Endothelial cell of umbilical vein (primary cell): ENCODE measurements around the gene HS6ST2. TPM values are rescaled to one million over a fixed set of nuclear protein-coding genes. Genes with fewer than 3 reads are reported as not detected.

Experiments used
- BruUV-seq: library from RNA; stranded (reverse); fragments of 400-500 nt; replicated peaks from 2 replicates; lab custom pipeline; 2021; lab: Mats Ljungman, UMichigan
- CTCF ChIA-PET: fragments of 300-600, 350-600 bp; sonication (Branson Sonifier 250); formaldehyde crosslinking; loops from one replicate; lab custom pipeline; 2021; ENCODE audit warnings: antibody characterized with exemption, inconsistent platforms; lab: Charles Lee
- POLR2A ChIA-PET: fragments of 300-600, 350-600 bp; sonication (Branson Sonifier 250); formaldehyde crosslinking; loops from one replicate; lab custom pipeline; 2021; ENCODE audit warnings: antibody characterized with exemption, inconsistent platforms; lab: Charles Lee
- DNase-seq: peaks from one replicate; pipeline ENCODE4 v3.0.0-alpha.2; 2011; ENCODE audit warnings: low read depth, low spot score
- FAIRE-seq: peaks from 2 replicates; lab custom pipeline; 2011; peaks lifted over from hg19 to GRCh38; lab: Jason Lieb, UNC
- H2AFZ ChIP-seq: 2 replicates; pipeline ENCODE4 v1.6.0; 2012; ENCODE audit warnings: low read depth, low read length, control low read depth, inconsistent platforms
- H3K27ac ChIP-seq: 2 replicates; pipeline ENCODE4 v1.5.1; 2011; ENCODE audit warnings: low read depth, mild to moderate bottlenecking, control low read depth, low read length, moderate library complexity; ENCODE audit not compliant: insufficient read depth
- H3K27me3 ChIP-seq, 2 experiments: 2 replicates each; pipeline versions ENCODE4 v1.6.0 to v1.6.1; 2011; ENCODE audit warnings: low read length in 2 of 2, mixed read lengths in 1 of 2; ENCODE audit not compliant: control insufficient read depth in 2 of 2, insufficient read depth in 2 of 2
- H3K36me3 ChIP-seq, 2 experiments: 2 replicates in 1 of 2; 3 replicates in 1 of 2; pipeline ENCODE4 v1.5.1; 2011; ENCODE audit warnings: low read length in 2 of 2, mild to moderate bottlenecking in 1 of 2, moderate library complexity in 1 of 2; ENCODE audit not compliant: control insufficient read depth in 2 of 2, insufficient read depth in 2 of 2; ENCODE audit errors: extremely low read depth in 1 of 2
- H3K4me1 ChIP-seq: 3 replicates; pipeline ENCODE4 v1.5.1; 2011; ENCODE audit warnings: mild to moderate bottlenecking, low read length; ENCODE audit not compliant: control insufficient read depth, insufficient read depth; ENCODE audit errors: extremely low read depth
- H3K4me2 ChIP-seq: 2 replicates; pipeline ENCODE4 v1.6.1; 2011; ENCODE audit warnings: low read length, control low read depth, mixed read lengths; ENCODE audit not compliant: insufficient read depth
- H3K4me3 ChIP-seq, 3 experiments: fragments of 200-600 bp in 1 of 3; sonication (generic), shearing (Covaris generic) in 1 of 3; replicated peaks in 1 of 3; 2 replicates each; pipeline ENCODE4 v1.5.1; 2011 to 2016; ENCODE audit warnings: control low read depth in 3 of 3, low read length in 3 of 3, mild to moderate bottlenecking in 2 of 3, inconsistent platforms in 1 of 3, low read depth in 1 of 3, moderate library complexity in 1 of 3; ENCODE audit not compliant: insufficient read depth in 1 of 3
- H3K79me2 ChIP-seq: 2 replicates; pipeline ENCODE4 v1.6.0; 2012; ENCODE audit warnings: low read length, inconsistent platforms; ENCODE audit not compliant: control insufficient read depth, insufficient read depth
- H3K9ac ChIP-seq: replicated peaks from 2 replicates; pipeline ENCODE3; 2011; ENCODE audit warnings: low read length, control low read depth; ENCODE audit not compliant: insufficient read depth; ENCODE audit errors: extremely low read depth
- H3K9me1 ChIP-seq: replicated peaks from 3 replicates; pipeline ENCODE4 v1.6.0; 2011; ENCODE audit warnings: mild to moderate bottlenecking, low read length; ENCODE audit not compliant: control insufficient read depth, insufficient read depth; ENCODE audit errors: extremely low read depth
- H3K9me3 ChIP-seq: replicated peaks from 2 replicates; pipeline ENCODE4 v1.5.1; 2012; ENCODE audit warnings: low read length, inconsistent platforms; ENCODE audit not compliant: control insufficient read depth, insufficient read depth
- H4K20me1 ChIP-seq: replicated peaks from 2 replicates; pipeline ENCODE3; 2011; ENCODE audit warnings: mild to moderate bottlenecking, low read length; ENCODE audit not compliant: control insufficient read depth, insufficient read depth; ENCODE audit errors: extremely low read depth
- CTCF ChIP-seq, 2 donors: IDR thresholded peaks; 1 replicate in 1 of 2; 2 replicates in 1 of 2; pipeline ENCODE4 v1.5.1; 2011; ENCODE audit warnings: low read length in 2 of 2, mild to moderate bottlenecking in 2 of 2, moderate library complexity in 2 of 2, control low read depth in 1 of 2, inconsistent platforms in 1 of 2, low read depth in 1 of 2; ENCODE audit not compliant: insufficient read depth in 1 of 2; ENCODE audit errors: extremely low read depth in 1 of 2
- JUN ChIP-seq: IDR thresholded peaks from 2 replicates; pipeline ENCODE4 v1.6.1; 2011; ENCODE audit warnings: borderline replicate concordance, low read depth; ENCODE audit not compliant: insufficient read length, insufficient read depth
- MYC ChIP-seq: IDR thresholded peaks from one replicate; pipeline ENCODE4 v1.6.1; 2011; ENCODE audit warnings: mild to moderate bottlenecking, low read depth, low read length
- POLR2A ChIP-seq: IDR thresholded peaks from 2 replicates; pipeline ENCODE4 v1.6.1; 2012; ENCODE audit warnings: low read depth, mild to moderate bottlenecking, control low read depth, low read length
- POLR2AphosphoS5 ChIP-seq: IDR thresholded peaks from 2 replicates; pipeline ENCODE4 v1.6.1; 2012; ENCODE audit warnings: low read depth, mild to moderate bottlenecking, control low read depth, low read length, moderate library complexity; ENCODE audit not compliant: insufficient read depth
- dilution Hi-C: fragments of 300-500 bp; cut with MboI; formaldehyde crosslinking; loops from one replicate; pipeline ENCODE4 v1.15.0; 2019; ENCODE audit warnings: low sequenced_read_pairs; ENCODE audit not compliant: extremely low pct_ligation_motif_present
- intact Hi-C: fragments of 100-400 bp; cut with micrococcal nuclease; formaldehyde crosslinking; loops from one replicate; pipeline ENCODE4 v1.10.0; 2022
- polyA plus RNA-seq, 4 experiments: library from polyadenylated mRNA; depleted of rRNA in 3 of 4; stranded (reverse) in 3 of 4; unstranded in 1 of 4; fragments of >200 nt; gene quantifications; 2 replicates each; pipeline versions ENCODE4 v1.2.1 to v1.2.3, GENCODE V29; 2011 to 2012; ENCODE audit warnings: missing spikeins in 1 of 4
- total RNA-seq: library from RNA; stranded (reverse); gene quantifications from 2 replicates; pipeline ENCODE4 v1.2.3, GENCODE V29; 2021
- TF ChIP-seq, protein P1 (sequence below): IDR thresholded peaks from 2 replicates; pipeline ENCODE4 v1.6.1; 2011; ENCODE audit not compliant: insufficient read depth, insufficient read length

HS6ST2 gene
- total and polyA plus RNA-seq, 2 donors (not counting 3 experiments of a cell fraction or from before 2014, with no cell fraction given) = 0.49 to 0.84 TPM

DNA sequence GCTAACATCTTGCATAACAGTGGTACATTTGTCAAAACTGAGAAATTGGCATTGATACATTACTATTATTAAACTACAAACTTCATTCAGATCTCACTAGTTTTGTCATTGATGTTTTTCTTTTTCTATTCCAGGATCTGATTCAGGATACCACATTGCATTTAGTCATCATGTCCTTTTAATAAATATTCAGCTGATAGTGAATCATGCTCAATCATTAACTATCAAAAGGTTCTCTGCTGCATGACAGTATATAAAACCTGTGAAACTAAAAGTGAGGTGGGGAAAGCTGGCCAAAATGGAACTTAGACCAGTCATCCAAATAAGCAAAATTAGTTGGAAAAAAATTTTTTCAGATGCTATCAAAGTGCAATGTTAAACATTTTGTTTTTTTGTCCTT lies 28.1 kb upstream of the HS6ST2 start:
- no TSS peak for BruUV-seq
- TF ChIP-seq, protein P1, sequence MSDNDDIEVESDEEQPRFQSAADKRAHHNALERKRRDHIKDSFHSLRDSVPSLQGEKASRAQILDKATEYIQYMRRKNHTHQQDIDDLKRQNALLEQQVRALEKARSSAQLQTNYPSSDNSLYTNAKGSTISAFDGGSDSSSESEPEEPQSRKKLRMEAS = no peak
- no peak for TF ChIP-seq MYC
- TF ChIP-seq JUN = no peak
- TF ChIP-seq CTCF (IDR thresholded peaks at IDR 0.05; ENCODE audit: extremely low read depth in 1 of 2, insufficient read depth in 1 of 2, low read depth in 1 of 2, low read length in 2 of 2) = no peak
- TF ChIP-seq POLR2AphosphoS5 = no peak
- no peak for TF ChIP-seq POLR2A
- Histone ChIP-seq H3K9ac (no peak overlapping the region), H3K4me2 (no peak overlapping the region), H3K79me2 (no peaks in the 10 kb centered on the region), H3K9me3 (no peaks in the 10 kb centered on the region), H2AFZ (no peak overlapping the region), H3K9me1 (no peaks in the 10 kb centered on the region), H3K27me3 (no peaks in the 10 kb centered on the region), H3K4me1 (no peaks in the 10 kb centered on the region), H4K20me1 (no peaks in the 10 kb centered on the region), H3K27ac (no peak overlapping the region), H3K36me3 (no peaks in the 10 kb centered on the region), H3K4me3 (no peak overlapping the region)
- no peak for FAIRE-seq
- ChIA-PET CTCF (no interaction called here), POLR2A (no interaction called here)
- intact Hi-C loops (no loop called here), dilution Hi-C loops (no loop called here)
- no peak for DNase-seq
